K562 (cell line): ENCODE measurements around the gene SEC14L1. TPM values are rescaled to one million over a fixed set of nuclear protein-coding genes. Genes with fewer than 3 reads are reported as not detected.

Experiments
- ATAC-seq: fragments of 200-7000 bp; cut with Tn5 transposase; 3 replicates; pipeline ENCODE4 v1.9.1; 2020; ENCODE audit warnings: moderate library complexity
- BruUV-seq: library from RNA; stranded (reverse); fragments of 400-500 nt; replicated peaks from 2 replicates; lab custom pipeline; 2021; lab: Mats Ljungman, UMichigan
- CTCF ChIA-PET: fragments of 300-600 bp; formaldehyde crosslinking; extraction: SDS; loops from one replicate; lab custom pipeline; 2021; ENCODE audit warnings: low intra/inter-chr PET ratio; lab: Yijun Ruan, JAX
- POLR2A ChIA-PET: fragments of 300-600, 350-650 bp; sonication (Branson Sonifier 250); formaldehyde crosslinking; extraction: SDS; loops from one replicate; lab custom pipeline; 2021; ENCODE audit warnings: antibody characterized with exemption, inconsistent platforms; lab: Yijun Ruan, JAX
- DNase-seq, 4 experiments: peaks; one replicate each; pipeline versions ENCODE4 v3.0.0 to v3.0.0-alpha.2; 2011 to 2018; ENCODE audit warnings: low spot score in 3 of 4, mixed read lengths in 3 of 4; ENCODE audit errors: extremely low read depth in 1 of 4
- FAIRE-seq: peaks from 2 replicates; lab custom pipeline; 2011; peaks lifted over from hg19 to GRCh38; lab: Jason Lieb, UNC
- H2AFZ ChIP-seq: 2 replicates; pipeline ENCODE4 v1.6.0; 2011; ENCODE audit warnings: low read depth, low read length, control low read depth, inconsistent platforms
- H3K27ac ChIP-seq: fragments of 200-600 bp; 3 replicates; pipeline ENCODE4 v1.8.0; 2011; ENCODE audit warnings: low read depth, mild to moderate bottlenecking, control low read depth, inconsistent platforms, low read length, moderate library complexity, mixed read lengths; ENCODE audit errors: extremely low read depth
- H3K27me3 ChIP-seq, 2 experiments: fragments of 300-600 bp in 1 of 2; 2 replicates in 1 of 2; 3 replicates in 1 of 2; pipeline versions ENCODE4 v1.6.0 to v1.8.0; 2011; ENCODE audit warnings: inconsistent platforms in 2 of 2, low read length in 2 of 2, mild to moderate bottlenecking in 1 of 2, mixed read lengths in 1 of 2, moderate library complexity in 1 of 2; ENCODE audit not compliant: control insufficient read depth in 2 of 2, insufficient read depth in 2 of 2
- H3K36me3 ChIP-seq: fragments of 300-600 bp; 3 replicates; pipeline ENCODE4 v1.8.0; 2011; ENCODE audit warnings: mild to moderate bottlenecking, low read length, inconsistent platforms; ENCODE audit not compliant: control insufficient read depth, insufficient read depth
- H3K4me1 ChIP-seq, 2 experiments: fragments of 200-600 bp in 1 of 2; replicated peaks in 1 of 2; 2 replicates in 1 of 2; 3 replicates in 1 of 2; pipeline versions ENCODE4 v1.5.1 to v1.8.0; 2011; ENCODE audit warnings: inconsistent platforms in 2 of 2, low read length in 2 of 2, mild to moderate bottlenecking in 1 of 2, mixed read lengths in 1 of 2, moderate library complexity in 1 of 2; ENCODE audit not compliant: control insufficient read depth in 2 of 2, insufficient read depth in 2 of 2
- H3K4me2 ChIP-seq: 2 replicates; pipeline ENCODE4 v1.6.1; 2011; ENCODE audit warnings: low read length, control low read depth, inconsistent platforms, mixed read lengths; ENCODE audit not compliant: insufficient read depth
- H3K4me3 ChIP-seq: fragments of 200-600 bp; sonication (generic), shearing (Covaris generic); 2 replicates; pipeline ENCODE4 v1.5.1; 2016; ENCODE audit warnings: control low read depth, inconsistent platforms
- H3K79me2 ChIP-seq: fragments of 200-600 bp; 3 replicates; pipeline ENCODE4 v1.8.0; 2011; ENCODE audit warnings: low read length, inconsistent platforms; ENCODE audit not compliant: control insufficient read depth, insufficient read depth
- H3K9ac ChIP-seq, 2 experiments: 2 replicates each; pipeline versions ENCODE4 v1.6.0 to v1.6.1; 2011; ENCODE audit warnings: low read depth in 2 of 2, low read length in 2 of 2, control low read depth in 1 of 2, inconsistent platforms in 1 of 2, mild to moderate bottlenecking in 1 of 2, mixed read lengths in 1 of 2; ENCODE audit not compliant: insufficient read depth in 1 of 2
- H3K9me1 ChIP-seq: one replicate; pipeline ENCODE4 v1.6.0; 2011; ENCODE audit warnings: inconsistent platforms, mild to moderate bottlenecking, low read length, moderate library complexity; ENCODE audit not compliant: control insufficient read depth, insufficient read depth
- H3K9me3 ChIP-seq: replicated peaks from 2 replicates; pipeline ENCODE4 v1.5.1; 2011; ENCODE audit warnings: low read depth, low read length, inconsistent platforms; ENCODE audit not compliant: control insufficient read depth, insufficient read depth
- H4K20me1 ChIP-seq: replicated peaks from 2 replicates; pipeline ENCODE4 v1.6.1; 2011; ENCODE audit warnings: low read length, inconsistent platforms, mixed read lengths; ENCODE audit not compliant: control insufficient read depth, insufficient read depth
- BRD9 ChIP-seq: fragments of 450-650 bp; IDR thresholded peaks from 2 replicates; pipeline ENCODE4 v1.6.1; 2018; ENCODE audit warnings: low read depth; ENCODE audit not compliant: partially characterized antibody
- COPS2 ChIP-seq: fragments of 450-650 bp; conservative IDR thresholded peaks from 2 replicates; pipeline ENCODE4 v1.6.1; 2016; ENCODE audit warnings: mild to moderate bottlenecking, moderate library complexity
- FOXK2 ChIP-seq, 2 experiments: fragments of 450-650 bp; IDR thresholded peaks in 1 of 2; conservative IDR thresholded peaks in 1 of 2; 2 replicates each; pipeline ENCODE4 v1.6.1; 2016; ENCODE audit warnings: low read depth in 2 of 2, mild to moderate bottlenecking in 1 of 2
- MED1 ChIP-seq: sonication (generic); formaldehyde crosslinking; IDR thresholded peaks from 2 replicates; pipeline ENCODE4 v1.8.1; 2023; ENCODE audit warnings: missing genetic modification reagents, borderline replicate concordance
- NCOR1 ChIP-seq: fragments of 450-650 bp; IDR thresholded peaks from 2 replicates; pipeline ENCODE4 v1.6.1; 2016; ENCODE audit warnings: mild to moderate bottlenecking, moderate library complexity
- NR2C1 ChIP-seq, 2 experiments: fragments of 450-650 bp; IDR thresholded peaks; 2 replicates each; pipeline ENCODE4 v1.6.1; 2017; ENCODE audit warnings: mild to moderate bottlenecking in 2 of 2, antibody characterized with exemption in 1 of 2, inconsistent platforms in 1 of 2, missing compliant biosample characterization in 1 of 2, missing genetic modification characterization in 1 of 2
- SMC3 ChIP-seq: conservative IDR thresholded peaks from 2 replicates; pipeline ENCODE4 v1.6.1; 2011; ENCODE audit warnings: low read depth, low read length, improper control_type of control experiment; ENCODE audit not compliant: insufficient read depth
- TGIF2 ChIP-seq: sonication (generic); formaldehyde crosslinking; IDR thresholded peaks from 2 replicates; pipeline ENCODE4 v1.8.1; 2022; ENCODE audit warnings: mild to moderate bottlenecking, missing genetic modification reagents, moderate library complexity
- ZKSCAN3 ChIP-seq: fragments of 250-450 bp; sonication (Bioruptor Pico); IDR thresholded peaks from 2 replicates; pipeline ENCODE4 v1.4.0; 2020
- ZNF23 ChIP-seq: fragments of 250-450 bp; sonication (Bioruptor Pico); IDR thresholded peaks from 2 replicates; pipeline ENCODE4 v1.4.0; 2020; ENCODE audit warnings: mild to moderate bottlenecking
- WGBS: fragments of 100-300 bp; shearing (Covaris generic); methylation state at CpG from one replicate; pipeline ENCODE4 v1.1.6; 2016; ENCODE audit warnings: low coverage, mixed read lengths; ENCODE audit not compliant: insufficient coverage; ENCODE audit errors: missing lambda C conversion rate; 5-methylcytosine and 5-hydroxymethylcytosine counted together
- in situ Hi-C: fragments of 300-500 bp; cut with MboI; formaldehyde crosslinking; loops from 4 replicates; pipeline ENCODE4 v1.15.0; 2018; ENCODE audit warnings: inconsistent platforms, mixed read lengths
- intact Hi-C: fragments of 100-400 bp; cut with micrococcal nuclease; formaldehyde crosslinking; loops from 2 replicates; pipeline ENCODE4 v1.14.2; 2022
- polyA plus RNA-seq, 8 experiments: library from polyadenylated mRNA; depleted of rRNA in 4 of 8; stranded (reverse) in 5 of 8; unstranded in 3 of 8; fragments of >200 nt; fragmentation: Nextera tagmentation in 2 of 8; fragmentation: Illumina TruSeq in 1 of 8; extraction: Ambion mirVana in 2 of 8; extraction: Trizol in 1 of 8; gene quantifications; 2 replicates each; pipeline versions ENCODE4 v1.2.1 to v1.2.3, GENCODE V29; 2011 to 2014; ENCODE audit warnings: inconsistent platforms in 1 of 8, missing spikeins in 1 of 8
- total RNA-seq, 7 experiments: library from RNA; depleted of rRNA in 6 of 7; stranded (reverse); fragments of >200 nt in 6 of 7; fragmentation: Illumina TruSeq in 2 of 7; extraction: Trizol in 2 of 7; gene quantifications; 2 replicates each; pipeline versions ENCODE4 v1.2.1 to v1.2.3, GENCODE V29; 2011 to 2021; ENCODE audit warnings: low replicate concordance in 1 of 7
- TF ChIP-seq, protein P1 (sequence below): fragments of 250-450 bp; sonication (Bioruptor Pico); IDR thresholded peaks from 2 replicates; pipeline ENCODE4 v1.4.0; 2020; ENCODE audit warnings: mild to moderate bottlenecking, moderate library complexity

SEC14L1 gene
- total and polyA plus RNA-seq, 9 of the 15 experiments (the other 6 are each of a cell fraction or from before 2014, with no cell fraction given), result 3.1 to 39.7 (median 15.2) TPM

- DNase-seq (no peak), ATAC-seq (no peak)
- Histone ChIP-seq H3K4me2 (no peak overlapping the region), H3K4me3 (no peak overlapping the region), H2AFZ (no peak overlapping the region), H3K4me1 (peaks cover 0 to 13% of the 10 kb centered on the region in 2 experiments; a peak in 1 of 5 replicates)
- in situ Hi-C loops, result no loop called here
- intact Hi-C loops, result no loop called here
- TF ChIP-seq NR2C1 (IDR thresholded peaks at IDR 0.05), result no peak
- no peak for TF ChIP-seq NR2C1 (tag; IDR thresholded peaks at IDR 0.05)
- TF ChIP-seq MED1 (CRISPR knock-in tag), result no peak
- TF ChIP-seq SMC3, result no peak
- TF ChIP-seq FOXK2 (conservative IDR thresholded peaks at IDR 0.05 in 1 of 2, IDR thresholded peaks at IDR 0.05 in 1 of 2; ENCODE audit: low read depth in 2 of 2), result no peak
- TF ChIP-seq TGIF2 (CRISPR knock-in tag), result no peak
- TF ChIP-seq ZKSCAN3, result no peak
- no peak for TF ChIP-seq ZNF23 (CRISPR knock-in tag)
- no peak for TF ChIP-seq COPS2
- TF ChIP-seq NCOR1, result no peak
- TF ChIP-seq, protein P1, sequence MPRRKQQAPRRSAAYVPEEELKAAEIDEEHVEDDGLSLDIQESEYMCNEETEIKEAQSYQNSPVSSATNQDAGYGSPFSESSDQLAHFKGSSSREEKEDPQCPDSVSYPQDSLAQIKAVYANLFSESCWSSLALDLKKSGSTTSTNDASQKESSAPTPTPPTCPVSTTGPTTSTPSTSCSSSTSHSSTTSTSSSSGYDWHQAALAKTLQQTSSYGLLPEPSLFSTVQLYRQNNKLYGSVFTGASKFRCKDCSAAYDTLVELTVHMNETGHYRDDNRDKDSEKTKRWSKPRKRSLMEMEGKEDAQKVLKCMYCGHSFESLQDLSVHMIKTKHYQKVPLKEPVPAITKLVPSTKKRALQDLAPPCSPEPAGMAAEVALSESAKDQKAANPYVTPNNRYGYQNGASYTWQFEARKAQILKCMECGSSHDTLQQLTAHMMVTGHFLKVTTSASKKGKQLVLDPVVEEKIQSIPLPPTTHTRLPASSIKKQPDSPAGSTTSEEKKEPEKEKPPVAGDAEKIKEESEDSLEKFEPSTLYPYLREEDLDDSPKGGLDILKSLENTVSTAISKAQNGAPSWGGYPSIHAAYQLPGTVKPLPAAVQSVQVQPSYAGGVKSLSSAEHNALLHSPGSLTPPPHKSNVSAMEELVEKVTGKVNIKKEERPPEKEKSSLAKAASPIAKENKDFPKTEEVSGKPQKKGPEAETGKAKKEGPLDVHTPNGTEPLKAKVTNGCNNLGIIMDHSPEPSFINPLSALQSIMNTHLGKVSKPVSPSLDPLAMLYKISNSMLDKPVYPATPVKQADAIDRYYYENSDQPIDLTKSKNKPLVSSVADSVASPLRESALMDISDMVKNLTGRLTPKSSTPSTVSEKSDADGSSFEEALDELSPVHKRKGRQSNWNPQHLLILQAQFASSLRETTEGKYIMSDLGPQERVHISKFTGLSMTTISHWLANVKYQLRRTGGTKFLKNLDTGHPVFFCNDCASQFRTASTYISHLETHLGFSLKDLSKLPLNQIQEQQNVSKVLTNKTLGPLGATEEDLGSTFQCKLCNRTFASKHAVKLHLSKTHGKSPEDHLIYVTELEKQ, result no peak
- TF ChIP-seq BRD9, result no peak
- TF ChIP-seq, all 486 proteins: peak for 0
- no peak overlapping the region for H3K9ac ChIP-seq
- H3K79me2 ChIP-seq, result no peaks in the 10 kb centered on the region
- no TSS peak for BruUV-seq
- ChIA-PET POLR2A (no interaction called here), CTCF (no interaction called here)
- no peaks in the 10 kb centered on the region for H3K9me1 ChIP-seq
- no peaks in the 10 kb centered on the region for H3K9me3 ChIP-seq
- H3K36me3 ChIP-seq, result peaks cover 93% of the 10 kb centered on the region; the same call in 2 of the 3 replicates
- no peak for FAIRE-seq
- 80% methylated on average over 13 of the region's 13 CpGs for WGBS
- no peaks in the 10 kb centered on the region for H4K20me1 ChIP-seq
- no peak overlapping the region for H3K27ac ChIP-seq
- H3K27me3 ChIP-seq, result no peaks in the 10 kb centered on the region
Observed at GRCh38 chr17:77209330-77209748, 68.6 kb downstream of the SEC14L1 start.
